Measurements from ENCODE around the gene NFKBIB. TPM values are rescaled to one million over a fixed set of nuclear protein-coding genes. Genes with fewer than 3 reads are reported as not detected.

The NFKBIB gene
- total and polyA plus RNA-seq, 7 donors, result 21.9 to 109 (median 41.0) TPM

- peak overlapping the region; percentile 80 for H3K27ac ChIP-seq
These were observed 9.1 kb upstream of the NFKBIB start for GRCh38 chr19:38890686-38891085.

GRCh38 chr19:38891771-38892170 lies 8.0 kb upstream of the NFKBIB start:
- no peak for TF ChIP-seq CTCF (IDR thresholded peaks at IDR 0.05)
- peaks cover 57% of the 10 kb centered on the region for H3K4me1 ChIP-seq
- ATAC-seq (no peak), DNase-seq (no peak)
- no peak overlapping the region for H3K4me3 ChIP-seq
- intact Hi-C loops (cut with DNase I), result loop anchor here in 1 of 2 donors (5.0 kb wide), 1 partner anchor 39 kb away; no protein-coding TSS in a partner anchor
- no peaks in the 10 kb centered on the region for H3K27me3 ChIP-seq (ENCODE audit: insufficient read depth in 3 of 3, low read length in 2 of 3)
- peaks cover 0 to 65% of the 10 kb centered on the region in 2 donors for H3K36me3 ChIP-seq (ENCODE audit: insufficient read depth in 1 of 2, low read depth in 1 of 2)
- no peaks in the 10 kb centered on the region for H3K9me3 ChIP-seq
- WGBS, 3 donors, result 48 to 70% (median 63%) methylated on average over 6 of the region's 6 CpGs
- H3K27ac ChIP-seq, result peak overlapping the region; percentile 80

More at GRCh38 chr19:38890686-38891085, 9.1 kb upstream of the NFKBIB start:
- Histone ChIP-seq H3K4me1 (peaks cover 55% of the 10 kb centered on the region), H3K9me3 (no peaks in the 10 kb centered on the region), H3K4me3 (no peak overlapping the region), H3K27me3 (ENCODE audit: insufficient read depth in 3 of 3, low read length in 2 of 3) (no peaks in the 10 kb centered on the region), H3K36me3 (ENCODE audit: insufficient read depth in 1 of 2, low read depth in 1 of 2) (peaks cover 0 to 65% of the 10 kb centered on the region in 2 donors)
- ATAC-seq, result peak; percentile 88 to 93 (median 90)
- TF ChIP-seq CTCF (IDR thresholded peaks at IDR 0.05), result no peak
- DNase-seq, result peak; percentile 59 to 86
- intact Hi-C loops (cut with DNase I), result loop anchor here in 1 of 2 donors (5.0 kb wide), 1 partner anchor 38 kb away; no protein-coding TSS in a partner anchor

GRCh38 chr19:38892841-38893240 lies 6.9 kb upstream of the NFKBIB start:
- no peak for TF ChIP-seq CTCF (IDR thresholded peaks at IDR 0.05)

GRCh38 chr19:38893341-38893771 lies 6.4 kb upstream of the NFKBIB start:
- Histone ChIP-seq H3K27ac (peak overlapping the region; percentile 80), H3K9me3 (no peaks in the 10 kb centered on the region), H3K36me3 (ENCODE audit: insufficient read depth in 1 of 2, low read depth in 1 of 2) (peaks cover 0 to 50% of the 10 kb centered on the region in 2 donors), H3K4me1 (peaks cover 72% of the 10 kb centered on the region), H3K27me3 (ENCODE audit: insufficient read depth in 3 of 3, low read length in 2 of 3) (no peaks in the 10 kb centered on the region), H3K4me3 (no peak overlapping the region)
- DNase-seq, result peak in 1 of 2 donors; percentile 51
- ATAC-seq, result peak in 3 of 4 donors; percentile 24 to 40 (median 27)
- no peak for TF ChIP-seq CTCF (IDR thresholded peaks at IDR 0.05)
- WGBS, 3 donors, result 17 to 38% (median 25%) methylated on average over 14 of the region's 14 CpGs
- intact Hi-C loops (cut with DNase I), result loop anchor here in 1 of 2 donors (5.0 kb wide), 1 partner anchor 41 kb away; no protein-coding TSS in a partner anchor

More at GRCh38 chr19:38892841-38893240, 6.9 kb upstream of the NFKBIB start:
- no peaks in the 10 kb centered on the region for H3K9me3 ChIP-seq
- intact Hi-C loops (cut with DNase I), result loop anchor here in 1 of 2 donors (5.0 kb wide), 1 partner anchor 41 kb away; no protein-coding TSS in a partner anchor
- peaks cover 0 to 55% of the 10 kb centered on the region in 2 donors for H3K36me3 ChIP-seq (ENCODE audit: insufficient read depth in 1 of 2, low read depth in 1 of 2)
- peaks cover 68% of the 10 kb centered on the region for H3K4me1 ChIP-seq
- ATAC-seq (no peak), DNase-seq (no peak)
- peak overlapping the region; percentile 80 for H3K27ac ChIP-seq
- WGBS, 3 donors, result 57 to 72% (median 57%) methylated on average over 5 of the region's 5 CpGs
- H3K4me3 ChIP-seq, result no peak overlapping the region
- H3K27me3 ChIP-seq (ENCODE audit: insufficient read depth in 3 of 3, low read length in 2 of 3), result no peaks in the 10 kb centered on the region

All from psoas muscle (tissue), 8 donors.